GM23338 (cell line): ENCODE results near the gene TMEM212.

Experiments used
- CREB1 ChIP-seq: fragments of 250-450 bp; sonication (Bioruptor Pico); IDR thresholded peaks from 2 replicates; pipeline ENCODE4 v1.5.0; 2020; ENCODE audit warnings: low read depth, mild to moderate bottlenecking, moderate library complexity
- EZH2 ChIP-seq: fragments of 200-600 bp; sonication (generic); IDR thresholded peaks from one replicate; pipeline ENCODE4 v1.8.0; 2017; ENCODE audit warnings: antibody characterized with exemption, mild to moderate bottlenecking, low read depth; ENCODE audit not compliant: unreplicated experiment
- EZH2phosphoT487 ChIP-seq: fragments of 200-600 bp; sonication (generic); IDR thresholded peaks from one replicate; pipeline ENCODE4 v1.8.1; 2018; ENCODE audit warnings: antibody characterized with exemption; ENCODE audit not compliant: unreplicated experiment
- JUNB ChIP-seq: IDR thresholded peaks from one replicate; pipeline ENCODE4 v1.6.1; 2016; ENCODE audit warnings: antibody characterized with exemption; ENCODE audit not compliant: unreplicated experiment
- NANOG ChIP-seq: IDR thresholded peaks from 2 replicates; pipeline ENCODE4 v1.6.1; 2016; ENCODE audit warnings: antibody characterized with exemption, borderline replicate concordance
- POLR2AphosphoS5 ChIP-seq: IDR thresholded peaks from 2 replicates; pipeline ENCODE4 v1.6.1; 2016; ENCODE audit warnings: antibody characterized with exemption, low read depth
- ZNF331 ChIP-seq: fragments of 250-450 bp; sonication (Bioruptor Pico); IDR thresholded peaks from 2 replicates; pipeline ENCODE4 v1.5.0; 2020; ENCODE audit warnings: low read depth, mild to moderate bottlenecking, moderate library complexity
- TF ChIP-seq, protein P1 (sequence below): IDR thresholded peaks from one replicate; pipeline ENCODE4 v1.6.1; 2018; ENCODE audit warnings: antibody characterized with exemption; ENCODE audit not compliant: unreplicated experiment
- TF ChIP-seq, protein P2 (sequence below), 2 experiments: fragments of 200-600 bp in 1 of 2; sonication (generic) in 1 of 2; conservative IDR thresholded peaks; 2 replicates each; pipeline versions ENCODE4 v1.5.1 to v1.6.1; 2016 to 2017; ENCODE audit warnings: antibody characterized with exemption in 2 of 2, low read depth in 2 of 2, mild to moderate bottlenecking in 2 of 2, moderate library complexity in 1 of 2
- TF ChIP-seq, protein P3 (sequence below): IDR thresholded peaks from 2 replicates; pipeline ENCODE4 v1.6.1; 2016; ENCODE audit warnings: antibody characterized with exemption

DNA sequence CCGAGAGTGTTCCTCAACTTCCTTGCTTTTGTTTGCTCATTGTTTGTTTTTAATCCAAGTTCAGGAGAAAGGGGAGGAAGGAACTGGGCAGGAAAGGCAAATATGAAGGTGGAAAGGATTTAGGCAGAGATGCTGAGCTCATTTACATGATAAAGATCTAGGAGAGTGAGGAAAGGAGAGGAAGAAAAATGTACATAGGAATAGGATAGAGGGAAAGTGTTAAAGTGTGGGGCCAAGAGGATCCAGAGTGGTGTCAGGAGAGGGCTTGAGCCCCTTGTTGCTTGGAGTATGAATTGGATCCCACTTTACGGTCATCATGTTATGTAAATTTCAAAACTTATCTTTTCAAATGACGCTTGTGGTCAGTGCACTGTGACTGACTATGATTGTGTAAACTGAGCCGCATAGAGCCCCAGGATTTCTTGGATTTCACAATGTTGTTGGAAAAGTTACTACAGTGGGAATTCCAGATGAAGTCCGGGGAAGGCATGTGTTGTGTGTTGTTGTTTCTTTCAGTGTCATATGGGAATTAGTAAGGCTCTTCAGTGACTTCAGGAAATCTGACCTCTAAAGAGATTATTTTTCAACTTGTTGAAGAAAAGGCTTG, 17.8 kb upstream of the TMEM212 start:
- TF ChIP-seq POLR2AphosphoS5 = no peak
- TF ChIP-seq, protein P1, sequence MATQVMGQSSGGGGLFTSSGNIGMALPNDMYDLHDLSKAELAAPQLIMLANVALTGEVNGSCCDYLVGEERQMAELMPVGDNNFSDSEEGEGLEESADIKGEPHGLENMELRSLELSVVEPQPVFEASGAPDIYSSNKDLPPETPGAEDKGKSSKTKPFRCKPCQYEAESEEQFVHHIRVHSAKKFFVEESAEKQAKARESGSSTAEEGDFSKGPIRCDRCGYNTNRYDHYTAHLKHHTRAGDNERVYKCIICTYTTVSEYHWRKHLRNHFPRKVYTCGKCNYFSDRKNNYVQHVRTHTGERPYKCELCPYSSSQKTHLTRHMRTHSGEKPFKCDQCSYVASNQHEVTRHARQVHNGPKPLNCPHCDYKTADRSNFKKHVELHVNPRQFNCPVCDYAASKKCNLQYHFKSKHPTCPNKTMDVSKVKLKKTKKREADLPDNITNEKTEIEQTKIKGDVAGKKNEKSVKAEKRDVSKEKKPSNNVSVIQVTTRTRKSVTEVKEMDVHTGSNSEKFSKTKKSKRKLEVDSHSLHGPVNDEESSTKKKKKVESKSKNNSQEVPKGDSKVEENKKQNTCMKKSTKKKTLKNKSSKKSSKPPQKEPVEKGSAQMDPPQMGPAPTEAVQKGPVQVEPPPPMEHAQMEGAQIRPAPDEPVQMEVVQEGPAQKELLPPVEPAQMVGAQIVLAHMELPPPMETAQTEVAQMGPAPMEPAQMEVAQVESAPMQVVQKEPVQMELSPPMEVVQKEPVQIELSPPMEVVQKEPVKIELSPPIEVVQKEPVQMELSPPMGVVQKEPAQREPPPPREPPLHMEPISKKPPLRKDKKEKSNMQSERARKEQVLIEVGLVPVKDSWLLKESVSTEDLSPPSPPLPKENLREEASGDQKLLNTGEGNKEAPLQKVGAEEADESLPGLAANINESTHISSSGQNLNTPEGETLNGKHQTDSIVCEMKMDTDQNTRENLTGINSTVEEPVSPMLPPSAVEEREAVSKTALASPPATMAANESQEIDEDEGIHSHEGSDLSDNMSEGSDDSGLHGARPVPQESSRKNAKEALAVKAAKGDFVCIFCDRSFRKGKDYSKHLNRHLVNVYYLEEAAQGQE = no peak
- TF ChIP-seq, protein P2, sequence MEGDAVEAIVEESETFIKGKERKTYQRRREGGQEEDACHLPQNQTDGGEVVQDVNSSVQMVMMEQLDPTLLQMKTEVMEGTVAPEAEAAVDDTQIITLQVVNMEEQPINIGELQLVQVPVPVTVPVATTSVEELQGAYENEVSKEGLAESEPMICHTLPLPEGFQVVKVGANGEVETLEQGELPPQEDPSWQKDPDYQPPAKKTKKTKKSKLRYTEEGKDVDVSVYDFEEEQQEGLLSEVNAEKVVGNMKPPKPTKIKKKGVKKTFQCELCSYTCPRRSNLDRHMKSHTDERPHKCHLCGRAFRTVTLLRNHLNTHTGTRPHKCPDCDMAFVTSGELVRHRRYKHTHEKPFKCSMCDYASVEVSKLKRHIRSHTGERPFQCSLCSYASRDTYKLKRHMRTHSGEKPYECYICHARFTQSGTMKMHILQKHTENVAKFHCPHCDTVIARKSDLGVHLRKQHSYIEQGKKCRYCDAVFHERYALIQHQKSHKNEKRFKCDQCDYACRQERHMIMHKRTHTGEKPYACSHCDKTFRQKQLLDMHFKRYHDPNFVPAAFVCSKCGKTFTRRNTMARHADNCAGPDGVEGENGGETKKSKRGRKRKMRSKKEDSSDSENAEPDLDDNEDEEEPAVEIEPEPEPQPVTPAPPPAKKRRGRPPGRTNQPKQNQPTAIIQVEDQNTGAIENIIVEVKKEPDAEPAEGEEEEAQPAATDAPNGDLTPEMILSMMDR (conservative IDR thresholded peaks at IDR 0.05; ENCODE audit: low read depth in 2 of 2) = no peak
- TF ChIP-seq, protein P3, sequence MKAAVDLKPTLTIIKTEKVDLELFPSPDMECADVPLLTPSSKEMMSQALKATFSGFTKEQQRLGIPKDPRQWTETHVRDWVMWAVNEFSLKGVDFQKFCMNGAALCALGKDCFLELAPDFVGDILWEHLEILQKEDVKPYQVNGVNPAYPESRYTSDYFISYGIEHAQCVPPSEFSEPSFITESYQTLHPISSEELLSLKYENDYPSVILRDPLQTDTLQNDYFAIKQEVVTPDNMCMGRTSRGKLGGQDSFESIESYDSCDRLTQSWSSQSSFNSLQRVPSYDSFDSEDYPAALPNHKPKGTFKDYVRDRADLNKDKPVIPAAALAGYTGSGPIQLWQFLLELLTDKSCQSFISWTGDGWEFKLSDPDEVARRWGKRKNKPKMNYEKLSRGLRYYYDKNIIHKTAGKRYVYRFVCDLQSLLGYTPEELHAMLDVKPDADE = no peak
- TF ChIP-seq EZH2 = no peak
- TF ChIP-seq EZH2phosphoT487 = no peak
- TF ChIP-seq CREB1 = no peak
- TF ChIP-seq NANOG = no peak
- no peak for TF ChIP-seq JUNB
- no peak for TF ChIP-seq ZNF331 (CRISPR knock-in tag)
